ENCODE data around the gene FUT1. TPM values are rescaled to one million over a fixed set of nuclear protein-coding genes. Genes with fewer than 3 reads are reported as not detected.

Gene FUT1
- polyA plus RNA-seq, 4 donors: 3.1 to 3.7 (median 3.4) TPM

DNA sequence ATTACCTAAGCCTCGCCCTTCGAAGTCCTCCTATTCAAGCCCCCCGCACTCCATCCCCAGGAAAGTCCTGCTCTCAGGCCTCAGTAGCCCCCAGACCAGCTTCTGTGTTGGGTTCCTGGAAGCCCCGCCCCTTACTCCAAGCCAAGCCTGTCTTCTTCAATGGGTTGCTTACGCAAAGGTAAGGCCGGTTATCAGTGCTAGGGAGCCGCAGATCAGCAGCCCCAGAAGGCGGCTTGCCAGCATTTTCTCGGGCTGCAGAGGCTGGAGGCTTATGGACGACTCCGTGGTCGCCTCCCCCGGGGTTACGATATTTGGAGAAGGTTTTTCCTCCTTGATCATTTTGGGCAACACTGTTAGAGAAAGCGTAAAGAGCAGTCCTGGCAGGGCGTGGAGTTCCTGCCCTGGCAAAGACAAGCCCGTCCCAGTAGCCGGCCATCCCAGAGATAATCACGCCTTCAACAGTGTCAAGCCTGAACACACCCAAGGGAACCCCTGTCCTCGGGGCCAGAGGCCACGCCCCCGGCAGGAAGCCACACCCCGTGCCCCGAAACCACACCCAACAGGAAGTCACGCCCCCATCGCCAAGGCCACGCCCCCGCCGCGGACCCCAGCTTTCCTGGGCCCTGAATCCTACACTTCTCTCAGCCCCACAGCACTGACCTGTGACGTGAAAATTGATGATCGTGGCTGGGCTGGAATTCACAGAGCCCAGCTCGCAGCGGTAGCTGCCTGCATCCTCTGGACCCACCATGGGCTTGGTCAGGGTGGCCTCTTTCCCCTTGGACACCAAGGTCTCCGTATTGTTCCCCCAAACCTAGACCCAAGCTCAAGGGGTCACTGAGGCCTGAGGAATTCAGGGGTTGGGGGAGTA is 11.1 kb downstream of the FUT1 start:
- no peak for DNase-seq (ENCODE audit: low read depth in 4 of 4, low spot score in 3 of 4)

DNA sequence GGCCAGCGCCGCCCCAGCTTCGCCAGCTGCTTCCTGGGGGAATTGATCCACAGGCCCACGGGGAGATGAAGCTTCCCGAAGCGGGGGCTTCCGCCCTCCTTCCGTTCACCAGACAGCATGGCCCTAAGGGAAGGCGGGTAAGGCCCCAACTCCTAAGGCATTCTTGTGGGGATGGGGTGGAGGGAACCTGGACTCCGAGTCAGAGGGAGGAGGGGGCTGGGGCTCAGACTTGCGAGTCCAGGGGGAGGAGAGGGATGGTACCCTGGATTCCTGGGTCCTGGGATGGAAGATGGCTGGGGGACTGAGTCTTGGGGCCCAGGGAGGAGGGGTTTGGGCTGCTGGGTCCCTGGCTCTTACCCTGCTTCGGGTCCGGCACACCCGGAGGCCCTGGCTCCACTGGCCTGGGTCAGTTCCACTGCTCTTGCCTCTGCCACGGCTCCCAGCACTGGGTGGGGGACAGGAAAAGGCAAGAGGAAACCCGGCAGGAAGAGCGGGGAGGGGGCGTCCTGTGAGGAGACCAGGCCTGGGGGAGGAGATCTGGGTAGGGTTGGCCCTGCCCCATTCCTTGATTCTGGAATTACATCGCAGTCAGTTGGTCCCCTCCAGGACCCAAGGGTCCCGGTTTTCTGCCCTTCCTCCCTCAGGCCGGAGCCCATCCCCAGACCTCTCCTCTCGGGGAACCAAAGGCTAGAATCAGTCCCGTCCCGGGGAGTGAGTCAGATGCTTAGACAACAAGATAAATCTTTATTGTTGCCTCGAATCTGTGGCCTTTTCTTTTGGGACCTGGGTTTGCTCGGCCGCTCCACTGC is 12.1 kb downstream of the FUT1 start, which contains the start of gene RASIP1:
Gene RASIP1 (minus strand): TSS at position 447 of the 809 bp plus-strand sequence. CDS start 328 bp downstream, at position 119.
- no peak for DNase-seq (ENCODE audit: low read depth in 4 of 4, low spot score in 3 of 4)

DNA sequence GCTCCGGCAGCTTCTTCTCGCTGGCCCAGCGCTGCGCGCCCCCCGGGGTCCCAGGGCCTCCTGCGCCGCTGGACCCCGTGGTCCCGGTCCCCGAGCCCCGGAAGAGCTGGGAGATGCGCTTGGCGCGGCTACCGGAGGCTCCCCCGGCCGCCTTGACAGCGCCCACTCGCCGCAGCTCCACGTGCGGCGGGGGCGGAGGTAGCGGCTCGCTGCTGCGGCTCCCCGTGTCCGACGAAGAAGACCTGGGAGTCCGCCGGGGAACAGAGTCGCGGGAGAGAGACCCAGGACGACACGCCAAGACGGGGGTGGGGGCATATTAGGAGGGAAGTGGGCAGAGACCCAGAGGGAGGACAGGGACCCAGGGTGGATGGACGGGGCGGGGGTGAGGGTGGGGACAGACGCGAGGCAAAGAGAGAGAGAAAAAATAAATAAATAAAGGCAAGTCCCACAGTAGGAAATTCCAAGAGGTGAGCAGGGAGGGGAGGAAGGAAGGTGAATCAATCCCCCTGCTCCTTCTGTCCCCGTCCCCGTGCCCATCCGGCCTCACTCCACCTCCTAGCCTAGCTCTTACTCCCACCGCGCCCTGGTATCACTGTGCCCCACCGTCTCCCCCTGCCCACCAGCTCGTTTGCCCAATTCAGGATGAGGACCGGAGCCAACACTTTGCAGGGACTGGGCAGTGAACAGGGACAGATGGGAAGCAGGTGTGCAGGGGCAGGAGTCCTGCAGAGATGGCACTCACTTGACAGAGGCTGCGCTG is 12.9 kb downstream of the FUT1 start:
- no peak for DNase-seq (ENCODE audit: low read depth in 4 of 4, low spot score in 3 of 4)

DNA sequence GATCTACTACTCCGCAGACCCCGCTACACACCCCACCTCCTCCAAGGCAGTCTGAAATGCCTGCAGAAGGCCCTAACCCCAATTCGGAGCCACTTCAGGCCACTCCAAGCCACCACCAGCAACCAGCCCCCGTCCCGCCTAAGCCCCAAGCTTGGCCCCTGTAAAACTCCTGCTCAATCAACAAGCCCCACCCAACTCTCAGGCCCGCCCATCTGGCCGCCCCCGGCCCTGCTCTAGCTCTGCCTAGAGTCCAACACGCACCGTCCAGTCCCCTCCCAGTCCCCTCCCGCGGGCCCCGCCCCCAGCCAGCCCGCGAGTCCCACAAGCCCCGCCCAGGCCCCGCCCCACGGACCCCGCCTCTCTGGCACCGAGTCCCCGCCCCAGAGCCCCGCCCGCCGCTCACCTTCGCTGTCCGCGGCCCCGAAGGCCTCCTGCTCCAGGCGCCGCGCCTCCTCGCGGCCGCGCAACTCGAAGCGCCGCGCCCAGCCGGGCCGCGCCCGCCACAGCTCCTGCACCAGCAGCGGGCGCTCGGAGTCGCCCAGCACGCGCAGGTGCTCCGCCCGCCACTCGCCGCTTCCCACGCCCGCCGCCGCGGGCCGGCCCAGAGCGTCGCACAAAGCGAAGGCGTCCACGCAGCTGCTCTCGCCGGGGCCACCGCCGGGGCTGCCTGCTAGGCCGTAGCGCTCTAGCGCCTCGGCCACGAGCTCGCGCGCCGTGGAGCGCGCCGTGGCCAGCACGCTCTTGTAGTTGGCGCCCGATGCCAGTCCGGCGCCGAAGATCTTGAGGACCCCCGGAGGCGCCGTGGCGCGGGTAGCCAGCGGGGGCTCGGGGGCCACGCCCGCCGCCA is 13.7 kb downstream of the FUT1 start:
- DNase-seq (ENCODE audit: low read depth in 4 of 4, low spot score in 3 of 4): peak in 3 of 4 donors; percentile 83 to 87 (median 84)

DNA sequence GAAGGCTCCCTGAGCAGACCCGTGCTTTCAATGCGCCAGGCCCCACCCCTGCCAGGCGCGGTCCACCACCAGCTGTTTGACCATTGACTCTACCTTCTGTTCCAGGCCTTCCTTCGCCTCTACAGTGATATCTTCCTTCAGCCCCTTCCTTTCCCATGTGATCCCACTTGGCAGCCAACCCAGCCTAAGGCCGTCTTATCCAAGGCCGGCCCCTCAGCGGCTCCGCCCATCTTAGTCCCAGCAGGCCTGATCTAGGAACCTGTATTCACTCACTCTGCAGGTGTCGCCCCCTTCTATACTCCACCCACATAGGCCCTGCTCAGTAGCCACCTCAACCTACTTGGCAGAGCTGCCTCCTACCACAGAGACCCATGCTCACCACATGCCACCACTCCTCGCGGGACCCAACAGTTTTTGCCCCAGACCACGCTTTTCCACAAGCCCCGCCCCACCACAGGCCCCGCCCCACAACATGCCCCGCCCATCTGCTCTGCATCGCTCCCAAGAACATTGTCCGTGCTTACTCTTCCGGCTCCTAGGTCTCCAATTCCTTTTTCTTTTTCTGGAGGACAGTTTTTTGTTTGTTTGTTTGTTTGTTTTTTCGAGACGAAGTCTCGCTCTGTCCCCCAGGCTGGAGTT is 15.0 kb downstream of the FUT1 start:
- no peak for DNase-seq (ENCODE audit: low read depth in 4 of 4, low spot score in 3 of 4)

DNA sequence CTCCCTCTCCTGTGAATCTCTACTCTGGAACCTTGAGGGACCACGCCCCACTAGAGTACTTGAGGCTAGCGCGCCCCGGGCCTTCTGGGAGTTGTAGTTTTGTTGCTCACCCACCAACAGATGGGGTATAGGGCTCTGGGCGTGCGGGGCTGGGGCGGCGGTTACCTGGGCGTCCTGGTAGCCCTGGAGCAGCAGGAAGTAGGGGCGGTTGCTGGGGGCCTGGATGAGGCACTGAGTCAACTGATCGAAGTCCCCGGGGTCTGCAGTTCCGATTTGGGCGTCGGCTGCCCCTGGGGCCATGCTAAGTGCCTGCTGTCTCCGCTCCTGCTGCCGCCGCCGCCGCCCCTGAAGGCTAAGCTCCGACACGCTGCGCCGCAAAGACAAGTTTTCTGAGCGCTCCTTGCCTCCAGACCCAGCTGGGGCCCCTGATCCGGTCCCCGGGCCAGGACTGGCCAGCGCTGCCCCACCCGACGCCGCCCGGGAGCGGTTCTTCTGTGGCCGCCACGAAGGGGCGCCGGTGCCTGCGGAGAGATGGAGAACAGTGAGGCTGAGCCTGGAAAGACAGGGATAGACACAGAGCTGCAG is 17.3 kb downstream of the FUT1 start:
- DNase-seq (ENCODE audit: low read depth in 4 of 4, low spot score in 3 of 4): no peak

DNA sequence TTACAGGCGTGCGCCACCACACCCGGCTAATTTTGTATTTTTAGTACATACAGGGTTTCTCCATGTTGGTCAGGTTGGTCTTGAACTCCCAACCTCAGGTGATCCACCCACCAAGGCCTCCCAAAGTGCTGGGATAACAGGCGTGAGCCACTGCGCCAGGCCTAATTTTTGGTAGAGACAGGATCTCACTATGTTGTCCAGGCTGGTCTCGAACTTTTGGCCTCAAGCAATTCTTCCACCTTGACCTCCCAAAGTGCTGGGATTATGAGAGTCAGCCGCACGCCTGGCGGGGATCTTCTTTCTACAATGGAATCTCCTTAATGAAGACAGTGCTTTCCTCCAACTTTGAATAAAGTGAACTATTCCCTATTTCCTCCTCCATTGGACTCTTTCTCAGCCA is 17.8 kb downstream of the FUT1 start:
- no peak for DNase-seq (ENCODE audit: low read depth in 4 of 4, low spot score in 3 of 4)

DNA sequence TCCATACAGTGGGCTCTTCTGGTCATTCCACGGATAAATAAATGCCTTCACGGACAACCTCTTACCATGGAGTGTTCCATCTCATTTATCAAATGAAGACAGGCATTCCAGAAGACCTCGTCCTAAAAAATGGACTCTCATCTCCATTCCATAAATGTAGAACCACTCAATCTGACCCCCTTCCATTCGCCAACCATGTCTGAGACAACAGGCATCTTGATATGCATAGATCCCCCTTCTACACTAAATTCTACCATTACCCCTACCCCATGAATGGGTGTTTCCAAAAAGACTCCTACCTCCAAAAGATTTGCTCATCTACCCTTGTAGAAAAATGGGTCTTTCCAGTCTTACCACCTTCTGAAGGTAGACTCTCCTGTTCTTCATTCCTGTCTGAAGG is 21.0 kb downstream of the FUT1 start:
- no peak for DNase-seq (ENCODE audit: low read depth in 4 of 4, low spot score in 3 of 4)

DNA sequence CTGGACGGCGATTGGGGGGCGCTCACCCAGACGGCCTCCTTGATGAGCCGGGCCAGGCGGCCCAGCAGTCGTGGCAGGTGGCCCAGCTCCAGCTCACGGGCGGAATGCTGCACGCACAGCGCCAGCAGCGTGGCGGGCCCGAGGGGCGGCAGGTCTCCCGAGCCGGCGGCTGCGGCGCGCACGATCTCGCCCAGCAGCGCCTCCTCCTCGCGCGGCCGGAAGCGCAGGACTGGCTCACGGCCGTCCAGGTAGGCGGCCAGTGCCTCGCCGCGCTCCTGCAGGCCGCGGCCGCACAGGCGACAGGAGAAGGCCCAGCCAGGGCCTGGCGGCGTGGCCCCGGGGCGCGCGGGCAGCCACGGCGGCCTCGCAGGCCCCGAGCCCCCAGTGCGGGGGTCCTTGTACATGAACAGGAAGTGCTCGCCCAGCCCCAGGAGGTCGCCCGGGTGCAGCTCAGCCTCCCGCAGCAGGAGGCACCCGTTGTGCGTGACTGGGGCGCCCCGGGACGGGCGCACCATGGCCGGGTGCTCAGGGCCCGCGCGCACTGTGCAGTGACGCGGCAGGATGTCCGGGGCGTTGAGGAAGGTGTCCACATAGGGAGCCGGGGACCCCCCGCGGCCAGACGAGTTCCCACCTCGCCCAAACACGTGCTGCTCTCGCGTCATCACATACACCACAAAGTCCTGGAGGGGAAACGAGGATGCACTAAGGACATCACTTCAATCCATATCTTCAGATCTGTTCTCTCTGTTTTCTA is 23.4 kb downstream of the FUT1 start:
- DNase-seq (ENCODE audit: low read depth in 4 of 4, low spot score in 3 of 4): no peak

DNA sequence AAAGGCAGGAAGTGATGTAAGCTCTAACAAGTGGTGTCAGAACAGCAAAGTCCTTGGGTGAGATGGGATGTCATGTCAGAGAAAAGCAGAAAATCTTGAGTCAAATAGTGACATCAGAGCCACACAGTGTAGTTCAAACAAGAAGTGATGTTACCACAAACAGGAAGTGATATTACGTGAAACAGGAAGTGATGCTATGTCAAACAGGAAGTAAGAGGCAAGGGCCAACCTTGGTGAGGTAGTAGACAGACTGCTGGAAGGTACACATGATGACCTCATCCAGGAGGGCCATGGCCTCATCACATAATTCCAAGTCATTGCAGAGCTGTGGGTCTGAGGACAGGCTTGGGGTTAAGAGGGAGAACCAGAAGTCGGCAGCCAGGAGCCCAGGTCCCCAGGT is 25.9 kb downstream of the FUT1 start:
- no peak for DNase-seq (ENCODE audit: low read depth in 4 of 4, low spot score in 3 of 4)

DNA sequence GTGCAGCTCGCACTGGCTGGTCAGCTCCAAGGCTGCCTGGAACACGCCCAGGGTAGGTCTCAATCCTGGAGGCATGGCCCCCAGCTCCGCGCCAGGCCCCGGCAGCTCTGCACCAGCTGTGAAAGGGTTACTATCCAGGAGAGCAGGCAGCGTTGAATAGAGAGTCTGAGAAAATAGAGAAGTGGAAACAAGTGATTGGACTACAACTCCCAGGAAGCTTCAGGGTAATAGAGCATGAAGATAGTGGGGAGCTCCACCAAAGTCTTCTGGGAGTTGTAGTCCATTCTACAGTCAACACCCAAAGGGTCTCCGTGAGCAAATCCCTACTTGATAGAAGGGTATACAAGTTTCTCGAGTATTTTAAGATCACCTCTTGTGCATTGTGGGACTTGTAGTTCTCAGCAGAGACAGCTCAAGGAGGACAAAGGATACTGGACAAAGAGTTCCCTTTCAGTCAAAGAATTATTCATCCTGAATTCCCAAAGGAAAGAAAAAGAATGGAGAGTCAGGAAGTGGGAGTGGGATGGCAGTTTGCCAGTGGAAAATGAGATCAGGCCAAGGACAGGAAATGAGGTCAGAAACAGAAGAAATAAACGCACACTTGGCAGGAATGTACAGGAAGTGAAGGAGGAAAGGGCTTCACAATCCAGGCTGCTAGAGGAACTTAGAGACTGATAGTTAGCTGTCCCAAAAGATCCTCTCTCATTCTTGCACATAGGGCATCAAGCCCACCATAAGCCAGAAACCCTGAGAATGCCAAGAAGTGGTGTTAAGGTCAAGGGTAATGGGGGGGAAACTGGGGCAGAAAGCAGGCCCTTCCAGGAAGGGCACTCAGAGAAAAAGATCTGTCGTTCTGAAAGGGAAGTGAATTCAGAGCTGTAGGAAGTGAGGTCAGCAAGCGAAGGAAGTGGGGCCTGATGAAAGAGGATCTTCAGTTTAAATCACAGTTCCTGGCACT is 27.4 kb downstream of the FUT1 start:
- peak in 2 of 4 donors; percentile 80 to 82 for DNase-seq (ENCODE audit: low read depth in 4 of 4, low spot score in 3 of 4)

DNA sequence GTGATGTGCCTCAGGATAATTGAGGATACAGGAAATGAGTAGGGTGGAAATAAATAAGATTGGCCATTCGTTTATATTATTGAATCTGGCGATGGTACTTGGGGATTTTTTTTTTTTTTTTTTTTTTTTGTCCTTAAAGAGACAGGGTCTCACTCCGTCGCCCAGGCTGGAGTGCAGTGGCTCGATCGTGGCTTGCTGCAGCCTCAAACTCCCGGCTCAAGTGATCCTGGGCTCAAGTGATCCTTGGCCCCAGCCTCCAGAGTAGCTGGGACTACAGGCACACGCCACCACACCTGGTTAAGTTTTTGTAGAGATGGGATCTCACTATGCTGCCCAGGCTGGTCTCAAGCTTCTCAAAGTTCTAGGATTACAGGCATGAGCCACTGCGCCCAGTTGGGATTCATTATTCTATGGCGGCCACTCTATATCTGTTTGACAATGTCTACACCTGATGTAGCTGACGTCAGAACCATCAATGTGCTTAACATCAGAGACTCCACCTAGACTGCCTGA is 30.2 kb downstream of the FUT1 start:
- DNase-seq (ENCODE audit: low read depth in 4 of 4, low spot score in 3 of 4): no peak

DNA sequence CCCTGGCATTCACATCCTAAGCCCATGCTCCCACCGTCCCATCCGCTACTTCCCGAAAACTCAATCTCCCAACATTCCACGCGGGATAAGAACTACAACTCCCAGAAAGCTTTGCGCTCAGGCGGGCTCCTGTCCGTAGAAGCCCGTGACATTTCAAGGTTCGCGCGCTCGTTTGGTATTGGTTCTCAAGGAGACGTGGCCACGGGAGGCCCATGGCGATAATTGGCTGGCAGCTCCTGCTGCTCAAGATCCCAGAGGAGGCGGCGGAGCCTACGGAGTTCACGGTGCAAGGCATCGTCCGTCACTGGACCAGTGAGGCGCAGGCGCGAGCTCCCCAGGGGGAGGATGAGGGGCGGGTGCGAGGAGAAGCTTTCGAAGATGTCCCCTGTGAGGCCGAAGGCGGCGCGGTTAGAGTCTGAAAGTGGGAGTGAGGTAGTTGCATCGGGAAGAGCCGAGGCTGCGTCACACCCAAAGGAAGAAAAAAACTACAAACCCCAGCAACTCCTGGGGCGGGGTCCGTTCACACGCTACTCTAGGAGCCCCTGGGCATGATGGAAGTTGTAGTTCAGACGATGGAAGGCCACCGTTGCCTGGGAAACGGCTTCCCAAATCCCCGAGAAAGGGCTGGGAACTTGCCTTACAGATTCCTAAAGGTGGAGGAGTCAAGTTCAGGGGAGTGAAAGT is 31.7 kb downstream of the FUT1 start:
- DNase-seq (ENCODE audit: low read depth in 4 of 4, low spot score in 3 of 4): peak; percentile 99 to 100 (median 100)

DNA sequence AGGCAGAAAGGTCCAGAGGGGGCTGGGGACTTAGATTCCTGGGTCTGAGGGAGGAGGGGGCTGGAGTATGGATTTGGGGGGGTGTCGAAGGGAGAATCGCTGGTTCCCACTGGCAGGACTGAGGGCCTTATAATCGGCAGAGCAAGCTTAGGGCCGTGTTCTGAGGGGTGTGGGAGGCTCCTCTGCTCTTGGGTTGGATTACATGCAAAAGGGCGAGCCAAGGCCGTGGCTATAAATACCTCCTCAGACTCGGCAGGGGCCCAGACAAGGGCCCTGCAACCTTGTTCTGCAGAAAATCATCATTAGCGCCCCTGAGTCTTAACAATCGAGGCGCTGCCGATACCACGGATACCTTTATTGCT is 32.2 kb downstream of the FUT1 start:
- DNase-seq (ENCODE audit: low read depth in 4 of 4, low spot score in 3 of 4): no peak

DNA sequence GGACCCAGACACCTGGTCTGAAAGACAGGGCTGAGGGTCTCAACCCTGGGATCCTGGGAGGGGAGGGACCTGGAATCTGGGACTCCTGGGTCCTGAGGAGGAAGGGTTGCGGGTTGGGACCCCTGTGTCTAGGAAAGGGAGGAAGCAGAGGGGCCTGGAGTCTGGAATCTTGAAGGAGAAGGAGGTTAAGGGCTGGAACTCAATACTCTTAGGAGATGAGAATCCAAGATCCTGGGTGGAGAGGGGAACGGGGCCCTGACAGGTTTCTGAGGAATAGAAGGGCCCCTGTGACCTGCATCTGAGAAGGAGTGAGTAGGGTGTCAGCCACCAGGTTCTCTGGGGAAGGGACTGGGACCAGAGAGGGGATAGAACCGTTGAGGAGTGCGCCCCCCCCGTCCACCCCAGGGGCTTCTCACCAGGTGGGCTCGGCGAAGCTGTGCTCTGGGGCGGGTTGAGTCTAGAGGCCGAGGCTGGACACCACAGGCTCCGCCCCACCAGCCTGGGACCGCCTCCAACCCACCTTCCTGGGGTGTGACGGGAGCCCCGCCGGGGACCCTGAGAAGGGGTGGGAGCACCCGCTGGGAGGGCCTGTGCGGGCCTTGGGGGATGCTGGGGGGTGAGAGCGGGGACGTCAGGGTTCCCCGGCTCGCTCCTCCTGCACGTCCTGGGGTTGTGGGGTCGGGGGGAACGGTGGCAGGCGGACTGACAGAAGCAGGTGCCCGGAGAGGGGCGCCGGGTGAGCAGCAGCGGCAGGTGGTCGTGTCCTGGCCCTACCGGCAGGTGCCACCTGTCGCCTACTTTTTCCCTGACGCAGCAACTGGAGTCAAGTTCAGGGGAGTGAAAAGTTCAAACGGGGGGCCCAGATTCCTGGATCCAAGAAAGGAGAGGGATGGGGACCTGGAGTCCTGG is 32.9 kb downstream of the FUT1 start, which contains the start of gene MAMSTR:
Gene MAMSTR (minus strand): TSS at position 463 of the 909 bp plus-strand sequence. CDS start 694 bp downstream, outside the sequence.
- DNase-seq (ENCODE audit: low read depth in 4 of 4, low spot score in 3 of 4): no peak
